Left ventricle myocardium inferior (tissue), 1 donor: ENCODE data around the gene FAM163B. TPM values are rescaled to one million over a fixed set of nuclear protein-coding genes. Genes with fewer than 3 reads are reported as not detected.

Source experiments
- DNase-seq: peaks from one replicate; pipeline ENCODE4 v3.0.0-alpha.2; 2020
- H3K27ac ChIP-seq: fragments of 200-600 bp; replicated peaks from 2 replicates; pipeline ENCODE4 v1.8.0; 2021
- H3K27me3 ChIP-seq: fragments of 200-600 bp; 2 replicates; pipeline ENCODE4 v1.8.0; 2021; ENCODE audit warnings: low read depth
- H3K36me3 ChIP-seq: fragments of 200-600 bp; 2 replicates; pipeline ENCODE4 v1.8.0; 2021
- H3K4me1 ChIP-seq: fragments of 200-600 bp; 2 replicates; pipeline ENCODE4 v1.8.0; 2021
- H3K4me3 ChIP-seq: fragments of 200-600 bp; 2 replicates; pipeline ENCODE4 v1.8.0; 2021; ENCODE audit warnings: mild to moderate bottlenecking, moderate library complexity
- H3K9me3 ChIP-seq: fragments of 200-600 bp; replicated peaks from 2 replicates; pipeline ENCODE4 v1.8.0; 2021
- intact Hi-C: fragments of 100-400 bp; cut with micrococcal nuclease; formaldehyde crosslinking; loops from one replicate; pipeline ENCODE4 v1.11.0; 2022
- total RNA-seq: library from RNA; stranded (reverse); fragmentation: NEBNext Ultra II Directional; extraction: Animal tissue kit (Norgen Biotek cat#: 25700); gene quantifications from one replicate; pipeline ENCODE4 v1.2.1, GENCODE V29; 2021
- TF ChIP-seq, protein P1 (sequence below): fragments of 200-600 bp; IDR thresholded peaks from 2 replicates; pipeline ENCODE4 v1.8.0; 2021; ENCODE audit warnings: antibody characterized with exemption, mild to moderate bottlenecking, borderline replicate concordance
- donor health status: DM: no; HTN: yes; CAD: no; lungs with severe emphysema.

FAM163B gene
- total RNA-seq, 1 donor from 2014 or later, result not detected

DNA sequence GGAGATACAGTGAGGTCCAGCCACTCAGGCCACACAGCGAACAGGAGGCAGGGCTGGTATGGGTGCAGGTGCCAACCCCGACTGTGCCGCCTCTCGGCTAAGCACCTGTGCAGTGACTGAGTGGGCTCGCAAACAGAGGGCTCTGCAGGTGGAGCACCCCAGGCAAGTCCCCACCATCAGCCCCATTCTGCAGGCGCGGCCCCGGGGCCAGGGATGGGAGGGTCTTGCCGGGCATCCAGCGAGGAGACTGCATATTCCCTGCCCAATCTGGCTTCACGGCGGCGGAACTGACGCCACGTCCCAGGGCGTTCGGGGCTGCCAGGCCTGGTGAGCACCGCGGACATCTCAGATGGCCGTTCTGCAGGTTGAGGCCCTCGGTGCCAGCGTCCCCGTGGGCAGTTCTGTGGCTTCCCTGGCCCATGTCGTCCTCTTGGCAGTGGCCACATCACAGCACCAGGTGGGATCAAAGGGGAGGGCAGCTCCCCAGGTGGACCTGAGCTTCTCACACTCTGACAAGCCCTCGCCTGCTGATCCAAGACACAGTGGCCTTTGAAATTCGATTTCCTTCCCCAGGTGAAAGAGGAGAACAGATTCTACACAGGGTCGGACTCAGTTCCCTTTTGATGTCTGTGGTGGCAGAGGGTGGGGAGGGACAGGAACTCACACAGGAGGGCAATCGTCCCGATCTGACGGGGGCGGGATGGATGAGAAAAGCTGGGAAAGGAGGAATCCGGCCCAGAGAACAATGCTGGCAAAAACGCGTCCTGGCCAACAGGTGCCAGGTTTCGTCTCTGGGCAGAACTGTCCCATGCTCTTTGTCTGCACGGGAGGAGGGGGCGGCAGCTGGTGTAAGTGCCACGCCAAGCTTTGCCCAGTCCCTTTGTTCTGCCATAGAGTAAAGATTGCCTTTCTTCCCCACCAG, 45.8 kb upstream of the FAM163B start:
- TF ChIP-seq, protein P1, sequence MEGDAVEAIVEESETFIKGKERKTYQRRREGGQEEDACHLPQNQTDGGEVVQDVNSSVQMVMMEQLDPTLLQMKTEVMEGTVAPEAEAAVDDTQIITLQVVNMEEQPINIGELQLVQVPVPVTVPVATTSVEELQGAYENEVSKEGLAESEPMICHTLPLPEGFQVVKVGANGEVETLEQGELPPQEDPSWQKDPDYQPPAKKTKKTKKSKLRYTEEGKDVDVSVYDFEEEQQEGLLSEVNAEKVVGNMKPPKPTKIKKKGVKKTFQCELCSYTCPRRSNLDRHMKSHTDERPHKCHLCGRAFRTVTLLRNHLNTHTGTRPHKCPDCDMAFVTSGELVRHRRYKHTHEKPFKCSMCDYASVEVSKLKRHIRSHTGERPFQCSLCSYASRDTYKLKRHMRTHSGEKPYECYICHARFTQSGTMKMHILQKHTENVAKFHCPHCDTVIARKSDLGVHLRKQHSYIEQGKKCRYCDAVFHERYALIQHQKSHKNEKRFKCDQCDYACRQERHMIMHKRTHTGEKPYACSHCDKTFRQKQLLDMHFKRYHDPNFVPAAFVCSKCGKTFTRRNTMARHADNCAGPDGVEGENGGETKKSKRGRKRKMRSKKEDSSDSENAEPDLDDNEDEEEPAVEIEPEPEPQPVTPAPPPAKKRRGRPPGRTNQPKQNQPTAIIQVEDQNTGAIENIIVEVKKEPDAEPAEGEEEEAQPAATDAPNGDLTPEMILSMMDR, result no peak
- Histone ChIP-seq H3K4me3 (no peak overlapping the region), H3K36me3 (no peaks in the 10 kb centered on the region), H3K9me3 (no peaks in the 10 kb centered on the region), H3K27me3 (peaks cover 96% of the 10 kb centered on the region), H3K4me1 (peaks cover 18% of the 10 kb centered on the region), H3K27ac (no peak overlapping the region)
- intact Hi-C loops, result no loop called here
- DNase-seq, result no peak

DNA sequence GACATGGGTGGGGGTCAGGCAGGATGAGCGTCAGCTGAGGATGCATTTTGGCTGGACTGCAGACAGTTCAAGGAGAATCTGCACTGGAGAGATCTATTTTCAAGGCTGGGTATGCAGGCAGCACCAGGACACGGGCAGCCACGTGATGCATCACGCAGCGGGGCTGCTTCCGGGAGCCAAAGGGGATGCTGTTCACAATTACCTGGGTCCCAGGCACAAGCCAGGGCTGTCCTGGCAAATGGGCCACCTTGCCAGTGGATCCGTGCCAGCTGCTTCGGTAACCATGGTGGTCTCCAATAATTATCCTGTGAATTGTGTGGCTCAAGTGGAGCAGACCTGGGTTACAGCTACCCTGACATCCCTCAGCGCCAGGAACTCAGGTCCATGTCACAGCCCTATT, 44.4 kb upstream of the FAM163B start:
- peaks cover 96% of the 10 kb centered on the region for H3K27me3 ChIP-seq

DNA sequence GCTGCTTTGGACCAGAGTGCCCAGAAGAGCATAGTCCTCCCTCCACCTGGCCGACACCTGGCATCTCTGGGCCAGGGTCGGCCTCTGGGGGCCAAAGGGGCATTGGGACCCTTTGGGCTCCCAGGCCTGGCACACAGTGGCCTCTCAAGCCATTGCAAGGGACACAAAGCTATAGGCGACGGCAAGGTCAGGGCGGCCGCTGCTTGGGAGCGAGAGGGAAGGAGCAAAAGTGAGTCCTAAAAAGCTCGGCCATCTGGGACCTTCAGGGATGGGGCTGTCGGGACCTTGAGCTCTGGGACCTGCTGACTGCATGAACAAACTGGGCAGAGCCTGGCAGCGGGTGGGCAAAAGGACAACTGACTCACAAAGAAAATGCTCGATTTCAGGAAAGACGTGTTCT, 40.8 kb upstream of the FAM163B start:
- Histone ChIP-seq H3K9me3 (no peaks in the 10 kb centered on the region), H3K36me3 (no peaks in the 10 kb centered on the region), H3K4me1 (no peaks in the 10 kb centered on the region), H3K27me3 (peaks cover 88% of the 10 kb centered on the region), H3K27ac (no peak overlapping the region), H3K4me3 (no peak overlapping the region)
- no peak for DNase-seq
- intact Hi-C loops, result no loop called here
- TF ChIP-seq, protein P1, result no peak

More for the DNA sequence above, 44.4 kb upstream of the FAM163B start:
- H3K36me3 ChIP-seq, result no peaks in the 10 kb centered on the region
- no peak for DNase-seq
- H3K4me3 ChIP-seq, result no peak overlapping the region
- intact Hi-C loops, result no loop called here
- no peaks in the 10 kb centered on the region for H3K9me3 ChIP-seq
- TF ChIP-seq, protein P1, result no peak
- H3K4me1 ChIP-seq, result peaks cover 7% of the 10 kb centered on the region
- no peak overlapping the region for H3K27ac ChIP-seq

DNA sequence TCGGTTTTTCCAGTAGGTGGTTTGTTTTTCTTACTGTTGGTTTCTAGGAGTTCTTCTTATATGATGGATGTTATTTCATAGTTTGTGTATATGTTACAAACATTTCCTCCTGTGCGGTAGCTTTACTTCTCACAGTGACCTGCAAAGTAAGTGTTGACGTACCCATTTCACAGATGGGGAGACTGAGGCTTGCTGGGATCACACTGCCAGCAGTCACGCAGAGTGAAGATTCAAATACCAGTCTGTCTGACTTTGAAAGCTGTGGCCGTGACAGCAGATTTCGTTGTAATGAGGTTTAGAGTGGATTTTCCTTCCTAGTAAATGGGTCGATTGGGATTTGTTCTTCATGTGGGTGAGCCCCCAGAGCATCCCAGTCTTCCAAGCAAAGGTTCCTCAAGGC, 40.0 kb upstream of the FAM163B start:
- Histone ChIP-seq H3K27ac (no peak overlapping the region), H3K4me3 (no peak overlapping the region), H3K4me1 (no peaks in the 10 kb centered on the region), H3K36me3 (no peaks in the 10 kb centered on the region), H3K9me3 (no peaks in the 10 kb centered on the region), H3K27me3 (peaks cover 80% of the 10 kb centered on the region)
- TF ChIP-seq, protein P1, result no peak
- DNase-seq, result no peak
- intact Hi-C loops, result no loop called here

DNA sequence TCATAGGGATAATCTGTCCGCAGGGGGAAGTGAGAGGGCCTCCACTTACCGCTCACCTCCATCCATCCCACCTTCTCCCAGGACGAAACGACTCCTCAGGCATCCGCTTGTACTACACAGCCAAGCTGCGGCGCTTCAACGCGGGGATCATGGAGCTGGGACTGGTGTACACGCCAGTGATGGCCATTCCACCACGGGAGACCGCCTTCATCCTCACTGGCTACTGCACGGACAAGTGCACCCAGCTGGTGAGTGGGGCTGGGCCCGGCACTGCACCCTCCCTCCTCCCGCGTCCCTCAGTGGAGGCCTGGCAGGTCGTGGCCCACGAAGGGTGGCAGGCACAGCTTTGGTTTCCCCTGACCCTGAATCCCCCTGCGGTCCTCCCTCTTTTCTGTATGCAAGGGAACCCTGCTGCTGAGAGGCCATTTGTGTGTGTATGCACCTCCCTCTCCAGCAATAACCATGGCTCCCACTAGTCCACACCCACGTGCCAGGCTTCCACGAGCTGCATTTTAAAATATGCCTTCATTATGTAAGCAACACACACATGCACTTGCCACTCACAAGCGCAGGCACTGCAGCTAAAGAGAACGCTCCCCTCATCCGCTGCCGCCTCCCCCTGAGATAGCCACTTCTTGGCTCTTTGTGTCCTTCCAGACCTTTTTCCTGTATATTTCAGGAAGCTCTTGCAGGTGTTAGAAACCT, 38.7 kb upstream of the FAM163B start:
- TF ChIP-seq, protein P1, result no peak
- Histone ChIP-seq H3K4me1 (no peaks in the 10 kb centered on the region), H3K36me3 (no peaks in the 10 kb centered on the region), H3K27ac (no peak overlapping the region), H3K27me3 (peaks cover 75% of the 10 kb centered on the region), H3K9me3 (no peaks in the 10 kb centered on the region), H3K4me3 (no peak overlapping the region)
- intact Hi-C loops, result no loop called here
- DNase-seq, result no peak
